Left cardiac atrium (tissue), 4 donors: Measurements from ENCODE around the gene ABCC8. TPM values are rescaled to one million over a fixed set of nuclear protein-coding genes. Genes with fewer than 3 reads are reported as not detected.

Source experiments
- ATAC-seq, 2 donors: fragments of 200-7000 bp; cut with Tn5 transposase; one replicate each; pipeline ENCODE4 v1.9.1; 2020; ENCODE audit warnings: mild to moderate bottlenecking in 2 of 2, moderate library complexity in 2 of 2
- DNase-seq: peaks from one replicate; pipeline ENCODE4 v3.0.0-alpha.2; 2020
- intact Hi-C, 2 donors: fragments of 100-400 bp; cut with DNase I; formaldehyde crosslinking; loops; one replicate each; pipeline versions ENCODE4 v1.14.1 to v1.15.1; 2022 to 2023
- total RNA-seq, 2 donors: library from RNA; stranded (reverse); fragmentation: NEBNext Ultra II Directional; extraction: Animal tissue kit (Norgen Biotek cat#: 25700); gene quantifications; one replicate each; pipeline ENCODE4 v1.2.1, GENCODE V29; 2021
- donor health status: DM: no; HTN: yes; CAD: no.
- donor health status: DM: no; HTN: yes; CAD: no; lungs with severe emphysema.
- donor health status: DM: yes; HTN: yes; CAD: no.
- donor health status: Dilated cardiomyopathy.

The ABCC8 gene
- total RNA-seq, 2 donors from 2014 or later, result 0.99 to 1.9 TPM

- no peak for ATAC-seq
- intact Hi-C loops, result no loop called here
- no peak for DNase-seq
Measured at GRCh38 chr11:17382046-17382728, 94.5 kb downstream of the ABCC8 start.

- intact Hi-C loops, result no loop called here
- ATAC-seq, result no peak
Measured at GRCh38 chr11:17381156-17381555, 95.5 kb downstream of the ABCC8 start.

GRCh38 chr11:17379383-17380180 lies 97.1 kb downstream of the ABCC8 start:
- no peak for ATAC-seq
- intact Hi-C loops, result no loop called here
- DNase-seq, result no peak

More at GRCh38 chr11:17381156-17381555, 95.5 kb downstream of the ABCC8 start:
- DNase-seq, result no peak

- intact Hi-C loops, result no loop called here
- ATAC-seq, result no peak
Measured at GRCh38 chr11:17378655-17379054, 98.0 kb downstream of the ABCC8 start.

GRCh38 chr11:17376493-17376892 lies 100.2 kb downstream of the ABCC8 start:
- no peak for DNase-seq
- intact Hi-C loops, result no loop called here

More at GRCh38 chr11:17378655-17379054, 98.0 kb downstream of the ABCC8 start:
- DNase-seq, result no peak

GRCh38 chr11:17375547-17375946 lies 101.1 kb downstream of the ABCC8 start:
- no peak for ATAC-seq
- intact Hi-C loops, result no loop called here
- no peak for DNase-seq

More at GRCh38 chr11:17376493-17376892, 100.2 kb downstream of the ABCC8 start:
- peak; percentile 54 to 76 for ATAC-seq

- intact Hi-C loops, result no loop called here
- DNase-seq, result no peak
- no peak for ATAC-seq
Measured at GRCh38 chr11:17371614-17372013, 105.0 kb downstream of the ABCC8 start.

- ATAC-seq, result no peak
- no peak for DNase-seq
- intact Hi-C loops, result no loop called here
Measured at GRCh38 chr11:17369684-17370243, 106.9 kb downstream of the ABCC8 start.

- no peak for ATAC-seq
- intact Hi-C loops, result no loop called here
- no peak for DNase-seq
Measured at GRCh38 chr11:17369094-17369493, 107.6 kb downstream of the ABCC8 start.

GRCh38 chr11:17368551-17368950 lies 108.1 kb downstream of the ABCC8 start:
- intact Hi-C loops, result no loop called here
- DNase-seq, result no peak

GRCh38 chr11:17366495-17366894 lies 110.2 kb downstream of the ABCC8 start:
- no peak for DNase-seq
- intact Hi-C loops, result no loop called here
- ATAC-seq, result no peak

More at GRCh38 chr11:17368551-17368950, 108.1 kb downstream of the ABCC8 start:
- no peak for ATAC-seq

- DNase-seq (peak; percentile 60), ATAC-seq (peak; percentile 25 to 47)
- intact Hi-C loops, result no loop called here
Measured at GRCh38 chr11:17354601-17354991, 122.0 kb downstream of the ABCC8 start.

GRCh38 chr11:17353821-17354600 lies 122.6 kb downstream of the ABCC8 start:
- intact Hi-C loops, result no loop called here
- DNase-seq (no peak), ATAC-seq (no peak)

GRCh38 chr11:17352950-17353820 lies 123.5 kb downstream of the ABCC8 start:
- peak; percentile 84 to 85 for ATAC-seq
- DNase-seq, result peak; percentile 89
- intact Hi-C loops, result no loop called here

GRCh38 chr11:17351510-17352176 lies 125.0 kb downstream of the ABCC8 start, which contains the start of gene NCR3LG1:
Gene NCR3LG1 (plus strand): TSS chr11:17351800. CDS start chr11:17351970, 170 bp downstream.
- DNase-seq, result peak; percentile 77
- intact Hi-C loops, result no loop called here

GRCh38 chr11:17351172-17351509 lies 125.5 kb downstream of the ABCC8 start:
- ATAC-seq (no peak), DNase-seq (no peak)
- intact Hi-C loops, result no loop called here

More at GRCh38 chr11:17351510-17352176, 125.0 kb downstream of the ABCC8 start, which contains the start of gene NCR3LG1:
- peak; percentile 61 to 72 for ATAC-seq

GRCh38 chr11:17350455-17351171 lies 126.0 kb downstream of the ABCC8 start:
- ATAC-seq, result no peak
- intact Hi-C loops, result no loop called here

More at GRCh38 chr11:17350455-17351171, 126.0 kb downstream of the ABCC8 start:
- DNase-seq, result no peak
